ENCODE measurements around the gene SLC44A2. TPM values are rescaled to one million over a fixed set of nuclear protein-coding genes. Genes with fewer than 3 reads are reported as not detected.
A peak's percentile ranks its signal among the peaks of the same experiment; 100 is the strongest.

Gene SLC44A2
- total and polyA plus RNA-seq, 2 of the 13 experiments (the other 11 are each of a cell fraction or from before 2014, with no cell fraction given): 2.4 to 5.6 TPM

DNA sequence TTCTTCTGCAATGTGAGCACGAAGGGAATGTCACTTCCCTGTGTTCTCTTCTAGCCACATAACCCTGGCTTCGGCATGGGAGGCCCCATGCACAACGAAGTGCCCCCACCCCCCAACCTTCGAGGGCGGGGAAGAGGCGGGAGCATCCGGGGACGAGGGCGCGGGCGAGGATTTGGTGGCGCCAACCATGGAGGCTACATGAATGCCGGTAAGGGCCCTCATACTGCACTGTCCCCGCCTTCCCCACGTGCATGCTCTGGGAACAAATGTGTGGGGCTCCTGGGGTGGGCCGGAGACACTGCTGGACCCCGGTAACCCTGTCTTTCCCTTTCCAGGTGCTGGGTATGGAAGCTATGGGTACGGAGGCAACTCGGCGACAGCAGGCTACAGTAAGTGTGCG lies 58.2 kb downstream of the SLC44A2 start (continued):
- peak; percentile 69 for TF ChIP-seq RBM22 (optimal IDR thresholded peaks at IDR 0.05; ENCODE audit: low read length)

DNA sequence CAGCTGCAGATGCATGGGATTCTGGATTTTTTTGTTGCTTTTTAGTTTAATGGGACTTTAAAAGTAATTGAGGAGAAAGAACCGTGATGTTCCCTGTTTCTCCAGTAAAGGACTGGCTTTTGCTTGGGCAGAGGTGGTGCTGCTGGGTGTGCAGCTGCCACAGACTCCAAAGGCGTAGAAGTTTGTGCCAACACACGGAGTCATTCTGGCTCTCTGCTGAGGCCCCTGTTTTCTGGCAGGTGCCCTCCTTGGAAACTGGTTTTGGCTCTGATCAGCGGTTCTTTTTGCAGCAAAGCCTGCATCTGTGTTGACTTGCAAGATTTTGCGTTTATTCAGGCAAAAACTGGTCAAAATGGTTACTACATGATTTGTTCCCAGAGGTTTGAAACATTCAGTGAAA lies 59.9 kb downstream of the SLC44A2 start:
- ChIA-PET POLR2A (no interaction called here), CTCF (ENCODE audit: low intra/inter-chr PET ratio, low total read pairs) (no interaction called here)
- no TSS peak for BruUV-seq (replicated peaks)
- no peak for DNase-seq (ENCODE audit: low spot score)
- Histone ChIP-seq H3K9ac (ENCODE audit: insufficient read depth, low read depth, low read length) (no peak overlapping the region), H3K36me3 (replicated peaks in 1 of 2; ENCODE audit: control insufficient read depth in 1 of 2, insufficient read depth in 2 of 2, low read length in 2 of 2) (peaks cover 56 to 95% of the 10 kb centered on the region in 2 experiments), H3K79me2 (ENCODE audit: insufficient read depth, low read length) (no peaks in the 10 kb centered on the region), H3K4me1 (ENCODE audit: insufficient read depth, low read length) (no peaks in the 10 kb centered on the region), H3K27me3 (ENCODE audit: control insufficient read depth in 1 of 2, insufficient read depth in 2 of 2, low read length in 2 of 2) (no peaks in the 10 kb centered on the region), H4K20me1 (ENCODE audit: insufficient read depth, low read length) (peaks cover 6% of the 10 kb centered on the region; the same call in 1 of the 2 replicates), H3K9me3 (ENCODE audit: low read length) (no peaks in the 10 kb centered on the region), H3K4me3 (replicated peaks in 1 of 3; ENCODE audit: insufficient read depth in 1 of 3, low read depth in 2 of 3, low read length in 3 of 3) (no peak overlapping the region), H2AFZ (ENCODE audit: low read length) (no peak overlapping the region), H3K27ac (ENCODE audit: extremely low read length, insufficient read depth, low read length) (no peak overlapping the region), H3K4me2 (ENCODE audit: low read depth, low read length) (no peak overlapping the region)
- intact Hi-C loops (cut with micrococcal nuclease; ENCODE audit: unreplicated experiment): no loop called here
- WGBS (ENCODE audit: low lambda C conversion rate): 87% methylated on average over 5 of the region's 5 CpGs
- no peak for FAIRE-seq
- in situ Hi-C loops (cut with HindIII; ENCODE audit: extremely low pct_ligation_motif_present, low pct_unique_long_range_greater_than_20kb): no loop called here
- no peak for ATAC-seq
- TF ChIP-seq ZNF878 (CRISPR knock-in tag; IDR thresholded peaks at IDR 0.05) (no peak), RBM22 (optimal IDR thresholded peaks at IDR 0.05; ENCODE audit: low read length) (peak; percentile 38), JUND (CRISPR knock-in tag; IDR thresholded peaks at IDR 0.05) (no peak)

DNA sequence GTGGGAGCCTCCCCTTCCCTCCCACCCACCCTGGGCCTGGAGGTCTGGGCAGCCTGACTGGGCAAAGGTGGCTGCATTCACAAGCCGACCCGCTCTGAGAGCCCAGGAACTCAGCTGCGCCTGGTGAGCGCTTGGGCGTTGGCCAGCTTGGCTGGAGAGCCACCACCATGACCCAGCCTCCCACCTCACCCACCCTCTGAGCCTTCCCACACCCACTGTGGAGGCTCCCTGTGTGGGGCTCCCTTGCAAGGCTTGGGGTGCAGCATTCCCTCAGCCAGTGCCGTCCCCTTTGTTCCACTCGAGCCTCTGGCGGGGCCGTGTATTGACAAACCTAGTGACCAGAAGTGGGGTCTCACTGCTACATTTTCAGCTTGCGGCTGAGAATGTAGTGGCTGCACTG lies 60.8 kb downstream of the SLC44A2 start:
- TF ChIP-seq, protein P1, sequence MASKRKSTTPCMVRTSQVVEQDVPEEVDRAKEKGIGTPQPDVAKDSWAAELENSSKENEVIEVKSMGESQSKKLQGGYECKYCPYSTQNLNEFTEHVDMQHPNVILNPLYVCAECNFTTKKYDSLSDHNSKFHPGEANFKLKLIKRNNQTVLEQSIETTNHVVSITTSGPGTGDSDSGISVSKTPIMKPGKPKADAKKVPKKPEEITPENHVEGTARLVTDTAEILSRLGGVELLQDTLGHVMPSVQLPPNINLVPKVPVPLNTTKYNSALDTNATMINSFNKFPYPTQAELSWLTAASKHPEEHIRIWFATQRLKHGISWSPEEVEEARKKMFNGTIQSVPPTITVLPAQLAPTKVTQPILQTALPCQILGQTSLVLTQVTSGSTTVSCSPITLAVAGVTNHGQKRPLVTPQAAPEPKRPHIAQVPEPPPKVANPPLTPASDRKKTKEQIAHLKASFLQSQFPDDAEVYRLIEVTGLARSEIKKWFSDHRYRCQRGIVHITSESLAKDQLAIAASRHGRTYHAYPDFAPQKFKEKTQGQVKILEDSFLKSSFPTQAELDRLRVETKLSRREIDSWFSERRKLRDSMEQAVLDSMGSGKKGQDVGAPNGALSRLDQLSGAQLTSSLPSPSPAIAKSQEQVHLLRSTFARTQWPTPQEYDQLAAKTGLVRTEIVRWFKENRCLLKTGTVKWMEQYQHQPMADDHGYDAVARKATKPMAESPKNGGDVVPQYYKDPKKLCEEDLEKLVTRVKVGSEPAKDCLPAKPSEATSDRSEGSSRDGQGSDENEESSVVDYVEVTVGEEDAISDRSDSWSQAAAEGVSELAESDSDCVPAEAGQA (IDR thresholded peaks at IDR 0.05; ENCODE audit: low read depth): no peak
- TF ChIP-seq, protein P1 (CRISPR knock-in tag; IDR thresholded peaks at IDR 0.05; ENCODE audit: borderline replicate concordance): no peak
- TF ChIP-seq PHF20 (CRISPR knock-in tag; IDR thresholded peaks at IDR 0.05) (no peak), AGO2 (optimal IDR thresholded peaks at IDR 0.05; ENCODE audit: low read depth, low read length) (peak; percentile 86)
- Histone ChIP-seq H3K9ac (ENCODE audit: insufficient read depth, low read depth, low read length) (no peak overlapping the region), H3K79me2 (ENCODE audit: insufficient read depth, low read length) (no peaks in the 10 kb centered on the region), H3K4me3 (replicated peaks in 1 of 3; ENCODE audit: insufficient read depth in 1 of 3, low read depth in 2 of 3, low read length in 3 of 3) (no peak overlapping the region), H3K4me1 (ENCODE audit: insufficient read depth, low read length) (no peaks in the 10 kb centered on the region), H3K9me3 (ENCODE audit: low read length) (no peaks in the 10 kb centered on the region), H3K27me3 (ENCODE audit: control insufficient read depth in 1 of 2, insufficient read depth in 2 of 2, low read length in 2 of 2) (no peaks in the 10 kb centered on the region), H3K36me3 (replicated peaks in 1 of 2; ENCODE audit: control insufficient read depth in 1 of 2, insufficient read depth in 2 of 2, low read length in 2 of 2) (peaks cover 52 to 94% of the 10 kb centered on the region in 2 experiments), H2AFZ (ENCODE audit: low read length) (no peak overlapping the region), H3K27ac (ENCODE audit: extremely low read length, insufficient read depth, low read length) (no peak overlapping the region), H4K20me1 (ENCODE audit: insufficient read depth, low read length) (peaks cover 12% of the 10 kb centered on the region; the same call in 1 of the 2 replicates), H3K4me2 (ENCODE audit: low read depth, low read length) (no peak overlapping the region)
- intact Hi-C loops (cut with micrococcal nuclease; ENCODE audit: unreplicated experiment): no loop called here
- FAIRE-seq (no peak), ATAC-seq (no peak), DNase-seq (ENCODE audit: low spot score) (no peak)
- in situ Hi-C loops (cut with HindIII; ENCODE audit: extremely low pct_ligation_motif_present, low pct_unique_long_range_greater_than_20kb): no loop called here
- BruUV-seq (replicated peaks): no TSS peak
- WGBS (ENCODE audit: low lambda C conversion rate): 100% methylated on average over 2 of the region's 10 CpGs
- ChIA-PET CTCF (ENCODE audit: low intra/inter-chr PET ratio, low total read pairs) (no interaction called here), POLR2A (no interaction called here)

Measured in HepG2 (cell line).